GM21381 (cell line): ENCODE measurements around the gene SIL1.

ENCODE experiments used
- ATAC-seq: cut with Tn5 transposase; IDR thresholded peaks from one replicate; pipeline ENCODE4 v1.9.1; 2021; ENCODE audit warnings: mild to moderate bottlenecking, moderate library complexity; ENCODE audit not compliant: unreplicated experiment

Gene SIL1

GRCh38 chr5:138964647-138965201 lies 233.4 kb downstream of the SIL1 start:
- ATAC-seq: no peak

- ATAC-seq: no peak
Observed at GRCh38 chr5:138963763-138964371, 234.3 kb downstream of the SIL1 start.

DNA sequence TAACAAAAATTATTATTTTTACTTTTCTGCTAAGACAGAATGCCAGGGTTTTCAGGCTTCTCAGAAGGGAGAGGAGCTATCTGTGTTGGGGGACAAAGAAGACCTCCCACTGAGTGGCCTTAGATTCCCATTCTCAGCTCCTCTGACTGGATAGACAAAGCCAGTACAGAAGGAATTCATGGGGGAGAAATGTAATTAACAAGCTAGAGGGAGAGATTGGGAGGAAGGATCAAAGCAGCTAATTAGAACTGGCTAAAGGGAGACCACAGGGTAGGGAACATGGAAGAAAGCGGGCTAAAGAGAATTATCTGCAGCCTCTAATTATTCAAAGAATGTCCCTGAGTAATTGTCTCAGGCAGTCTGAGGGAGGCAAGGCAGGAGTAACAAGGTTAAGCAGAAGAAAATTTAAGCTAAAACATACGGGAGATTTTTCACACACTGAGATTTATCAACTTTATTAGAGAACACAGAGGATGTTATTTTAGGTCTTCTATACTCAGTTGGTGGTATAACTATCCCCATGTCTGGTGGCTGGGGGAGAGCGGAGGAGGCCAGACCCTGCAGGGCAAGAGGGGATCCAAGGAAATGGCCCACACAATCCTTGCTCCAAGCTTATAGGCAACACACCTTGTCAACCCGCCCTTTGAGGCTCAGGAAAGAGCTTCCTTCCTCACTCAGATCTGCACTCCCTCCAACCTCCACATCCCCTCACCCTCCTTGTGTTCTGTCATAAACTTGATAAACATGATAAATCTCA lies 235.4 kb downstream of the SIL1 start:
- ATAC-seq: no peak

GRCh38 chr5:138961729-138962128 lies 236.4 kb downstream of the SIL1 start:
- no peak for ATAC-seq

DNA sequence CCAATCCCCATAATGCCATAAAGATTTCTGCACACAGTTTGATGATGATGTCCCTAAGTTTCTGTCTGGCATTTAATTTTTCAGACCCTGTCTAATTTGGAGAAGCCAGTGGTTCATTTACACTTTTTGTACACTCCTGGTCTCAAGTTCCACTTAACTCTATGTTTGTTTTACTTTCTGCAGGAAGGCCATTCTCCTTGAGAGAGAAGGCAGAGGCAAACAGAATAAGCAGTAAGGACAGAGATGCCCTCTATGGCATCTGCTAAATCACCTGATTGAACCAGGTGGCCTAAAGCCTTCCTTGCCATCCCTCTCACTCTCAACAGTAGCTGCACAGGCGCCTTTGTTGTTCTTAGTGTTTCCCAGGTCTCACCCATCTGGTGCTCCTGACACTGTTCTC lies 236.9 kb downstream of the SIL1 start:
- ATAC-seq: no peak

DNA sequence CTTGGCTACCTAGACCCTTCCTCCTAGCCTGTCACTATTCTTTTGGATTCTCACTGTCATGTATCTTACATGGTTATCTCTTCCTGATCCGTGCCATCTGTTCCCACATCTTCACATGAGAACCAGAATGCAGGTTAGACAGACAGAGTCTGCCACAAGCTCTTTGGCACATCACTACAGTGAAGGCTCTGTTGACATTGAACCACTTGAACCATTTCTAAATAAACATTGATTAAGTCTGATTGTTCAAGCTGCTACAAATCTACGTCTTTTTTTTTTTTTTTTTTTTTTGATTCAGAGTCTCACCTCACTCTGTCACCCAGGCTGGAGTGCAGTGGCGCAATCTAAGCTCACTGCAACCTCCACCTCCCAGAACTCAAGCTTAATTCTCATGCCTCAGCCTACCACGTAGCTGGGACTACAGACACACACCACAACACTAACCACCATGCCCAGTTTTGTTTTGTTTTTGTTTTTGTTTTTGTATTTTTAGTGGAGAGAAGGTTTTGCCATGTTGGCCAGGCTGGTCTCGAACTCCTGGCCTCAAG lies 237.9 kb downstream of the SIL1 start:
- no peak for ATAC-seq

DNA sequence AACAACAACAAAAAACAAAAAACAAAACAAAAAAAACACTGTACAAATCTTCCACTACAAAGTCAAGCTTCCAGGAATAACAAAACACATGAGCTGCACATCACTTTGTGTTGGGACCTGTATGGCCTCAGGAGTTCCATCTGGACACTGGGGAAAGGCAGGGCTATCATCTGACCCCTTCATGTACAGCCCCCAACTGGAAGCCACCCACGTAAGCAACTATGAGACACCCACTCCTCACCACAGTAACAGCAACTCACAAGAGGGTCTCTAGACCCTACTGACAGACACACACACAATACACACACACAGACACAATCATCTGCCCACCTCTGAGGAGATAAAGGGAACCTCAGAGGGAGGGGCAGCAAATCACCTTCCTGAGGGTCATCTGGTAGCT lies 241.4 kb downstream of the SIL1 start:
- no peak for ATAC-seq

DNA sequence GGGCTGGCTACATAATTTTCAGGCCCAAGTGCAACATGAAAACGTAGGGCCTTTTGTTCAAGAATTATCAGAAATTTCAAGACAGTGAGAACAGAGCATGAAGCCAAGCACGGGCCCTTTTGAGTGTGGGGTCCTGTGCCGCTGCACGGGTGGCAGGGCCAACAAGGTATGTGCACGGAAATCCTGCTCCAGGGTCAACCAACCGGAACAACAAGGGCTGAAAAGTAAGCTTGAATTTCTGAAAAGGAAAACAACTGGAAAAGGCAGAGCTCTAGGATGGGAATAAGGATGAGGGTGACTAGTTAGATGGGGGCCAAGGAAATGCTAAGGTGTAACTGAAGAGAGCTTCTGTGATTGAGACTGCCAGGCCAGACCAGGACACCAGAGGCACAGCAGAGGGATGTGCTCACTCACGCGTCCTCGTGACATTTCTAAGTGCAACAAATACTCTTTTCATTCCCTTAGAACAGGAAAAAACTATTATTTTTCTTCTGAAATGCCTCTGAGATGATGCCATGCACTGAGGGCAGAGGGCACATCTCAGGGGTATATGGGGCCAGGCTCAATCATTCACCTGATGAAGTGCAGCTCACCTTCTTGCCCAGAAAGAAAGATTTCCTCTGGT lies 242.4 kb downstream of the SIL1 start:
- no peak for ATAC-seq

DNA sequence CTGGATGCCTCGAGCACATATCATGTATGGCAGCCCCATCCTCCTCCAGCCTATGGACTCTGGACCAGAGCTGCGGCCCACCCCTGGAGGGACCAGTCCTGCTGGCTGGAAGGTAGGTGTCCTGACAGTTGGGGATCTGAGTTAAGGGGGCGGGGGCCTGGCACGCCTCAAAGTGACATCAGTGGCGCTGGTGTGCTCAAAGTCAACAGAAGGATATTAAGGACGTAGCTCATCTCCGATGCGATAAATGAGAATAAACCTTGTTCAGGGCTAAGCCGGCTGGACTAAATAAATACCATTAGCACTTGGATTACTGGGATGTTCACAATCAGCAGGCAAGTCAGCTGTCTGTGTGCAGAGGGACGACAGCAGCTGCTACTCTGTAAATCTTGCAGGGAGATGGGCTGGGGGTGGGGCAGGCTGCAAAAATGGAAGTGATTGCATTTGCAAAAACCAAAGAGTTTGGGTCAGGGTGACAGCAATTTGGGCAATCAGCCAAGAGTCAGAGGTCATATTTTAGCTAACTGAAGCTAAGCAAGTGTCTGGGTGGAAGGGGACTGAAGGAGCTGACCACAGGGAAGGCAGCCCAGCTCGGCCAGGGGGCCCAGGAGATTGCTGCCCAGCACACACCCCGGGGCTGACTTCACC lies 243.0 kb downstream of the SIL1 start:
- no peak for ATAC-seq

DNA sequence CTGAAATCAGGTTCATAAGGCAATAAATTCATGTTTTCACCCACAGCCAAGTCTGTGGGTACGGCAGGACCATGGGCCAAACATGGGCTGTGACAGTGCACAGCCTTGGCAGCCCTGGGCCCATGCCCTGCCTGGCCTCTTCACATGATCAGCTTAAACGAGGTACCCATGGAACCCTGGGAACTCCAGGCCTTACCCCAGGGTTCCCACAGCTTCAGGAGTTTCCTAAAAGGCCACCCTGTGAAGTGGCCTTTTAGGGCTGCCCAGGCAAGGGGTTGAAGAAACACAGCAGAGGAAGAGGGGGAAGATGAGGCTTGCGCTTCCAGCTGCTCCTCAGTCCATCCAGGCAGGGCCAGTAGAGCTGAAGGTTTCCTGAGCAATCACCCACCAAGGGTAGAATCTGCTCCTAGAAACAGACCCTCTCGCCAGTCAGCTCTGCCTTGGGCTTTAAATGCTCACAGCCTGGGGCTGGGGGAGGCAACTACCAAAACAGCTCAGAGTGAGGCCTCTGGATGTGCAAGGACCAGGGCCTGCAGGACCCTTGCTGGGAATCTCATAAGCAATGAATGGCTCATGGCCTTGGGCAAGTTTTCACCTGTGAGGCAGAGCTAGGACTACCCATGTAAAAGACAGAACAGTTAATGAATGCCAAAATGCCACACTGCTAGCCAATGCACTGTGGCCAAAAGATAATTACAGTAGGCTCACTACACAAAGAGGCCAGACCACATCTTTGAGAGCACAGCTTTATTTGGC lies 243.7 kb downstream of the SIL1 start:
- no peak for ATAC-seq

GRCh38 chr5:138953387-138954256 lies 244.5 kb downstream of the SIL1 start:
- ATAC-seq: no peak

- ATAC-seq: no peak
Observed at GRCh38 chr5:138952962-138953361, 245.2 kb downstream of the SIL1 start.

GRCh38 chr5:138951986-138952735 lies 246.0 kb downstream of the SIL1 start:
- ATAC-seq: no peak

DNA sequence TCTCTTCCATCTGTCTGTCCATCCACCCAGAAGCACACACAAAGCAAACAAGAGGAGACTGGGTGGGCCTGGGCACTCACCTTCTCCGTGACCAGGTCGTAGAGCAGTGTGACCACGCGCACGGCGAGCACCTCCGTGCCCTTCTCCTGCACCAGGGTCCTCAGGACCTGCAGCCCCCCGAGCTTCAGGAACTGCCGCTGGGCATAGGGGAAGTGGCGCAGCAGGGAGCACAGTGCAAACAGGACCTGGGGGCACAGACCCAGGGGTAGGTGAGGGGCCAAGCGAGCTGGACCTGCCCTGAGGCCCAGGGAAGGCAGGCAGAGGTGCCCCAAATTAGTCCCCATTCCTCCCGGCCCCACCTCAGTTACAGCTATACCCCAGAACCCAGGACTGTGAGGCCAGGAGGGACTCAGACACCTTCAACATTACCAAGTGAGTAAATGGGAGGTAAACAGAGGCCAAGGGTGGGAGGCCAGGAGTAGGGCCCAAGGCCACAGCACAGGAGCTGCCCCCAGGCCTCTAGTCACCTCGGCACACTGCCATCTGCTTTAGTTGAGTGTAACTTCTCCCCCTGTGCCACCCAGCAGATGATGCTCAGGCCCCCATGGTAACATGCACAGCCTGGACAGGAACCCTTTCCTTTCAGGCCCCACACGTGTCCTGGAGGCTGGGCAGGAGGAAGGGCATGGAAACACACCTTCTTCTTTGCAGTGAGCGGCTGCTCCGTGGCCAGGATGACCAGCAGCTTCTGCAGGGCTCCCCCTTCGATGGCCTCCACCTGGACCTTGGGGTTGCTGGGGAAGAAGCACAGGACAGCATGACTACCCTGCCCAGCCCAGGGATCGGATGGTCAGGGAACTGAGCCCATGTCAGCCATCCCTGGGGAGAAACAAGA lies 246.8 kb downstream of the SIL1 start:
- ATAC-seq: no peak

DNA sequence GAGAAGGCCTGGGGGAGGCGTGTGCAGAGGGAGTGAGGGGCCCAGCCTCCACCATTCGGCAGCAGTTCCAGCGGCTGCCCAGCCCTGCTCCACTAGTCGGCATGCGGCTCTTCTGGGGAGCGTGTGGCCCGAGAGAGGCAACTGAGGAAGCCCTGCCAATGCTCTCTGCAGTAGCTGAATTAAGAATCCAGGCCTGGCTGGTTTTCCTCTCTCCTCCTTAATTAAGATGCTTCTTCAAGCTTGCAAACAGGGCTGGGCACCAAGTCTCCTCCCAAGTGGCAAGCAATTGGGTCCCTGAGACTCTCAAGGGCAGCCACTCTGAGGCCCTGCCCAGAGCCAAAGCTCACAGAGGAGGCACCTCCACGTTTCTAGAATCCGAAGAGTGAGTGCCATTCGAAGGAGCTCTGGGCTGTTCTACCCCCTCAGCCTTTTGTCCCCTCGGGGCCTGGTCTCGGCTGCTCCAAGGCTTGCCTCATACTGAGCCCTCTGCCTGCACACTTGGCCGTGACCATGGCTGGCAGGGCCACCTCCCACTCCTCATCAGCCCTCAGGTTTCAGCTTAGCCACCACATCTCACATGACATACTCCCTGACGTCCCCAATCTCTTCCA lies 247.6 kb downstream of the SIL1 start:
- no peak for ATAC-seq

DNA sequence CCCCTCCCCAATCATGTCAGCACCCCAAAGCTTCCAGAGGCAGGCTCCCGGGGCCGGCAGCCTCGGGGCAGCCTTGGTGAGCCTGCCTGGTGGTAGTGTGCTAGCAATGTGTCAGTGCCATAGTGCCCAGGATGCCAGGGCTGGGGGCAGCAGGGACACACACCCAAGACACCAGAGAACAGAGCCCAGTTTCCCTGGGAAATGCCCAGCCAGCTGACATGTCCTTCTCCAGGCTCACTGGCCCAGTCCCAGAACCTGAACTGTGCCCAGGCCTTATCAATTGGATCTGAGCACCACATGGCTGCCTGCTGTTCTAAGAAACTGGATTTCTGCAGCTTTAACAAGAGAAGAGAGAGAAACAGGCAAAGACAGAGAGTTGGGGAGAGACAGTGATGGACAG lies 248.2 kb downstream of the SIL1 start:
- ATAC-seq: no peak

DNA sequence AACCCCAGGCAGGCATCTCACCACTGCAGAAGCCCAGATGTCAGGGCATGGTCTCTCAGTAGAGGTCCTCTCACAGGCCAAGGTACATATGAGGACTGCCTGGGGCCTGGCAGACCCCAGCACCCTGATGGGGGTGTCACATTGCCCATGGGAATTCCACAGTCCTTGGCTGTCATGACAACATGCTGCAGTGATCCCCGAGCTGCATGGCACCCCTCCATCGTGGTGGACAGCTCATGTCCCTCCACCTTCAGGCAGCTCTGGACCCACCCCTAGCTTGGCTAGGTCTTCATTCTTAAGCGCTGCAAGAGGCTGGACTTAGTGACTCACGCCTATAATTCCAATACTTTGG lies 249.0 kb downstream of the SIL1 start:
- ATAC-seq: no peak
